Endodermal cell (in vitro differentiated cells): ENCODE results near the gene WDR91. TPM values are rescaled to one million over a fixed set of nuclear protein-coding genes. Genes with fewer than 3 reads are reported as not detected.

ENCODE experiments used
- DNase-seq: peaks from one replicate; pipeline ENCODE4 v3.0.0-alpha.2; 2017
- H3K27ac ChIP-seq: 2 replicates; pipeline ENCODE4 v1.5.1; 2013; ENCODE audit warnings: mild to moderate bottlenecking, low read depth, low read length, moderate library complexity
- H3K27me3 ChIP-seq: 2 replicates; pipeline ENCODE4 v1.6.1; 2013; ENCODE audit warnings: mild to moderate bottlenecking, low read length, moderate library complexity; ENCODE audit not compliant: insufficient read depth, control insufficient read depth, poor library complexity, severe bottlenecking
- H3K36me3 ChIP-seq: 2 replicates; pipeline ENCODE4 v1.7.0; 2013; ENCODE audit warnings: mild to moderate bottlenecking, low read length, moderate library complexity; ENCODE audit not compliant: control insufficient read depth, insufficient read depth
- H3K4me1 ChIP-seq: one replicate; pipeline ENCODE4 v1.7.0; 2013; ENCODE audit warnings: low read length; ENCODE audit not compliant: control insufficient read depth, insufficient read depth
- H3K4me3 ChIP-seq: 2 replicates; pipeline ENCODE4 v1.5.1; 2013; ENCODE audit warnings: mild to moderate bottlenecking, low read length, moderate library complexity
- H3K9ac ChIP-seq: 2 replicates; pipeline ENCODE4 v1.6.1; 2013; ENCODE audit warnings: mild to moderate bottlenecking, low read length, moderate library complexity; ENCODE audit not compliant: poor library complexity, severe bottlenecking; ENCODE audit errors: extremely low read depth
- H3K9me3 ChIP-seq: 2 replicates; pipeline ENCODE4 v1.6.1; 2013; ENCODE audit warnings: mild to moderate bottlenecking, low read length, moderate library complexity; ENCODE audit not compliant: control insufficient read depth
- H3K27ac Mint-ChIP-seq: 2 replicates; pipeline ENCODE4 v1.8.0; 2020; ENCODE audit warnings: mixed read lengths
- H3K27me3 Mint-ChIP-seq: 2 replicates; pipeline ENCODE4 v1.8.0; 2021; ENCODE audit warnings: mild to moderate bottlenecking, mixed read lengths; ENCODE audit not compliant: insufficient read depth
- H3K36me3 Mint-ChIP-seq: 2 replicates; pipeline ENCODE4 v1.8.0; 2020; ENCODE audit warnings: low read depth, mixed read lengths
- H3K4me1 Mint-ChIP-seq: 2 replicates; pipeline ENCODE4 v1.8.0; 2020; ENCODE audit warnings: mixed read lengths
- H3K4me3 Mint-ChIP-seq: 2 replicates; pipeline ENCODE4 v1.8.0; 2020; ENCODE audit warnings: mild to moderate bottlenecking, moderate library complexity, mixed read lengths
- H3K9me3 Mint-ChIP-seq: 2 replicates; pipeline ENCODE4 v1.8.0; 2020; ENCODE audit warnings: mild to moderate bottlenecking, mixed read lengths
- CTCF ChIP-seq: fragments of 200-600 bp; sonication (generic); conservative IDR thresholded peaks from 2 replicates; pipeline ENCODE4 v1.5.0; 2021; ENCODE audit warnings: antibody characterized with exemption, mild to moderate bottlenecking
- WGBS, 2 experiments: methylation state at CpG; one replicate each; pipeline versions ENCODE4 v1.1.5 to v1.1.7; 2013; ENCODE audit warnings: missing lambda C conversion rate in 2 of 2, mixed read lengths in 1 of 2; ENCODE audit not compliant: insufficient coverage in 1 of 2, insufficient read length in 1 of 2; 5-methylcytosine and 5-hydroxymethylcytosine counted together
- total RNA-seq, 2 donors: library from RNA; stranded (reverse); fragmentation: NEBNext Ultra II Directional in 1 of 2; extraction: Animal tissue kit (Norgen Biotek cat#: 25700) in 1 of 2; gene quantifications; 2 replicates in 1 of 2; 3 replicates in 1 of 2; pipeline ENCODE4 v1.2.1, GENCODE V29; 2021

The WDR91 gene
- total RNA-seq, 2 donors from 2014 or later, result 8.2 to 9.6 TPM

- Mint-ChIP-seq H3K27ac (no peak overlapping the region), H3K27me3 (no peaks in the 10 kb centered on the region), H3K4me1 (peaks cover 11% of the 10 kb centered on the region), H3K36me3 (peaks cover 72% of the 10 kb centered on the region), H3K9me3 (peaks cover 17% of the 10 kb centered on the region), H3K4me3 (no peak overlapping the region)
- Histone ChIP-seq H3K9me3 (peaks cover 16% of the 10 kb centered on the region), H3K4me1 (no peaks in the 10 kb centered on the region), H3K9ac (no peak overlapping the region), H3K36me3 (peaks cover 48% of the 10 kb centered on the region), H3K4me3 (no peak overlapping the region), H3K27me3 (no peaks in the 10 kb centered on the region), H3K27ac (no peak overlapping the region)
- 93 to 99% methylated on average over 9 to 18 of the region's 18 CpGs for WGBS, 2 experiments
- TF ChIP-seq CTCF, result no peak
- no peak for DNase-seq
Measured at GRCh38 chr7:135166338-135166990, 44.9 kb downstream of the WDR91 start.

GRCh38 chr7:135165862-135166261 lies 45.5 kb downstream of the WDR91 start:
- H3K36me3 Mint-ChIP-seq, result peaks cover 78% of the 10 kb centered on the region
- Histone ChIP-seq H3K27me3 (no peaks in the 10 kb centered on the region), H3K4me3 (no peak overlapping the region), H3K27ac (no peak overlapping the region), H3K9ac (no peak overlapping the region), H3K9me3 (peaks cover 16% of the 10 kb centered on the region), H3K4me1 (no peaks in the 10 kb centered on the region), H3K36me3 (peaks cover 48% of the 10 kb centered on the region)
- TF ChIP-seq CTCF, result no peak
- WGBS, 2 experiments, result 94 to 96% methylated on average over 2 to 4 of the region's 4 CpGs
- H3K27ac Mint-ChIP-seq, result no peak overlapping the region
- peaks cover 19% of the 10 kb centered on the region for H3K9me3 Mint-ChIP-seq
- no peaks in the 10 kb centered on the region for H3K27me3 Mint-ChIP-seq
- no peak for DNase-seq
- no peak overlapping the region for H3K4me3 Mint-ChIP-seq
- H3K4me1 Mint-ChIP-seq, result peaks cover 14% of the 10 kb centered on the region

- no peak overlapping the region for H3K27ac ChIP-seq
Measured at GRCh38 chr7:135164357-135165061, 46.8 kb downstream of the WDR91 start.

More at GRCh38 chr7:135164357-135165061, 46.8 kb downstream of the WDR91 start:
- Histone ChIP-seq H3K27me3 (no peaks in the 10 kb centered on the region), H3K9ac (no peak overlapping the region), H3K4me1 (peaks cover 4% of the 10 kb centered on the region), H3K36me3 (peaks cover 48% of the 10 kb centered on the region), H3K4me3 (no peak overlapping the region), H3K9me3 (peaks cover 16% of the 10 kb centered on the region)
- 88 to 89% methylated on average over 14 to 18 of the region's 18 CpGs for WGBS, 2 experiments
- Mint-ChIP-seq H3K4me3 (no peak overlapping the region), H3K27me3 (no peaks in the 10 kb centered on the region), H3K9me3 (peaks cover 21% of the 10 kb centered on the region), H3K27ac (no peak overlapping the region), H3K4me1 (peaks cover 20% of the 10 kb centered on the region), H3K36me3 (peaks cover 86% of the 10 kb centered on the region)
- no peak for DNase-seq
- peak; percentile 45 for TF ChIP-seq CTCF
